Measurements from ENCODE around the gene DAB2.

- TF ChIP-seq, protein P1, sequence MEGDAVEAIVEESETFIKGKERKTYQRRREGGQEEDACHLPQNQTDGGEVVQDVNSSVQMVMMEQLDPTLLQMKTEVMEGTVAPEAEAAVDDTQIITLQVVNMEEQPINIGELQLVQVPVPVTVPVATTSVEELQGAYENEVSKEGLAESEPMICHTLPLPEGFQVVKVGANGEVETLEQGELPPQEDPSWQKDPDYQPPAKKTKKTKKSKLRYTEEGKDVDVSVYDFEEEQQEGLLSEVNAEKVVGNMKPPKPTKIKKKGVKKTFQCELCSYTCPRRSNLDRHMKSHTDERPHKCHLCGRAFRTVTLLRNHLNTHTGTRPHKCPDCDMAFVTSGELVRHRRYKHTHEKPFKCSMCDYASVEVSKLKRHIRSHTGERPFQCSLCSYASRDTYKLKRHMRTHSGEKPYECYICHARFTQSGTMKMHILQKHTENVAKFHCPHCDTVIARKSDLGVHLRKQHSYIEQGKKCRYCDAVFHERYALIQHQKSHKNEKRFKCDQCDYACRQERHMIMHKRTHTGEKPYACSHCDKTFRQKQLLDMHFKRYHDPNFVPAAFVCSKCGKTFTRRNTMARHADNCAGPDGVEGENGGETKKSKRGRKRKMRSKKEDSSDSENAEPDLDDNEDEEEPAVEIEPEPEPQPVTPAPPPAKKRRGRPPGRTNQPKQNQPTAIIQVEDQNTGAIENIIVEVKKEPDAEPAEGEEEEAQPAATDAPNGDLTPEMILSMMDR (conservative IDR thresholded peaks at IDR 0.05; ENCODE audit: low read depth, low read length): no peak
- no peak for TF ChIP-seq EZH2 (IDR thresholded peaks at IDR 0.05; ENCODE audit: borderline replicate concordance, low read depth, low read length, poor library complexity, severe bottlenecking)
Measured at GRCh38 chr5:39331861-39332381, 92.9 kb downstream of the DAB2 start.
